GM23338 (cell line): ENCODE measurements around the gene NDUFS6. TPM values are rescaled to one million over a fixed set of nuclear protein-coding genes. Genes with fewer than 3 reads are reported as not detected.
A peak's percentile ranks its signal among the peaks of the same experiment; 100 is the strongest.

Experiments
- ATAC-seq: fragments of 200-7000 bp; cut with Tn5 transposase; 3 replicates; pipeline ENCODE4 v1.9.1; 2020
- DNase-seq: peaks from one replicate; pipeline ENCODE4 v3.0.0-alpha.2; 2015; ENCODE audit warnings: low spot score
- H2AFZ ChIP-seq: fragments of 200-600 bp; sonication (generic); 2 replicates; pipeline ENCODE4 v1.8.0; 2016; ENCODE audit warnings: antibody characterized with exemption, mild to moderate bottlenecking, moderate library complexity
- H3F3A ChIP-seq: fragments of 200-600 bp; sonication (generic); replicated peaks from 2 replicates; pipeline ENCODE4 v1.8.0; 2017; ENCODE audit warnings: antibody characterized with exemption, mixed run types, low read depth
- H3K27ac ChIP-seq: fragments of 200-600 bp; sonication (generic); 2 replicates; pipeline ENCODE4 v1.6.1; 2016; ENCODE audit warnings: low read depth
- H3K27me3 ChIP-seq: fragments of 200-600 bp; sonication (generic); 2 replicates; pipeline ENCODE4 v1.8.0; 2016; ENCODE audit warnings: mild to moderate bottlenecking, mixed run types, moderate library complexity; ENCODE audit not compliant: insufficient read depth
- H3K36me3 ChIP-seq: fragments of 200-600 bp; sonication (generic); 2 replicates; pipeline ENCODE4 v1.8.0; 2016; ENCODE audit warnings: mild to moderate bottlenecking; ENCODE audit not compliant: insufficient read depth
- H3K4me1 ChIP-seq: fragments of 200-600 bp; sonication (generic); 2 replicates; pipeline ENCODE4 v1.8.0; 2016; ENCODE audit warnings: mild to moderate bottlenecking, moderate library complexity; ENCODE audit not compliant: insufficient read depth
- H3K4me2 ChIP-seq: fragments of 200-600 bp; sonication (generic); 2 replicates; pipeline ENCODE4 v1.7.1; 2017; ENCODE audit warnings: mixed run types
- H3K4me3 ChIP-seq: fragments of 200-600 bp; sonication (generic); 2 replicates; pipeline ENCODE4 v1.6.1; 2016; ENCODE audit warnings: mixed run types
- H3K79me2 ChIP-seq: fragments of 200-600 bp; sonication (generic); replicated peaks from 2 replicates; pipeline ENCODE4 v1.8.0; 2017; ENCODE audit warnings: mild to moderate bottlenecking; ENCODE audit not compliant: insufficient read depth
- H3K9me2 ChIP-seq: fragments of 200-600 bp; sonication (generic); 2 replicates; pipeline ENCODE4 v1.8.0; 2017; ENCODE audit not compliant: insufficient read depth
- H4K20me1 ChIP-seq: fragments of 200-600 bp; sonication (generic); replicated peaks from 2 replicates; pipeline ENCODE4 v1.8.0; 2017; ENCODE audit warnings: mild to moderate bottlenecking; ENCODE audit not compliant: insufficient read depth
- H3K27ac Mint-ChIP-seq: 2 replicates; pipeline ENCODE4 v1.8.0; 2020; ENCODE audit warnings: inconsistent platforms, mild to moderate bottlenecking, moderate library complexity, mixed read lengths
- H3K27me3 Mint-ChIP-seq: 3 replicates; pipeline ENCODE4 v1.8.0; 2022; ENCODE audit warnings: low read depth, mild to moderate bottlenecking, moderate library complexity, mixed read lengths, inconsistent platforms; ENCODE audit not compliant: insufficient read depth, poor library complexity
- H3K36me3 Mint-ChIP-seq: 3 replicates; pipeline ENCODE4 v1.8.0; 2021; ENCODE audit warnings: low read depth, mild to moderate bottlenecking, inconsistent platforms, moderate library complexity, mixed read lengths
- H3K4me1 Mint-ChIP-seq: 3 replicates; pipeline ENCODE4 v1.8.0; 2020; ENCODE audit warnings: mild to moderate bottlenecking, inconsistent platforms, mixed read lengths
- H3K4me3 Mint-ChIP-seq: 3 replicates; pipeline ENCODE4 v1.8.0; 2021; ENCODE audit warnings: moderate library complexity, mild to moderate bottlenecking, inconsistent platforms, mixed read lengths
- H3K9me3 Mint-ChIP-seq: 3 replicates; pipeline ENCODE4 v1.8.0; 2020; ENCODE audit warnings: moderate library complexity, mild to moderate bottlenecking, inconsistent platforms, mixed read lengths
- CREB1 ChIP-seq: fragments of 250-450 bp; sonication (Bioruptor Pico); IDR thresholded peaks from 2 replicates; pipeline ENCODE4 v1.5.0; 2020; ENCODE audit warnings: low read depth, mild to moderate bottlenecking, moderate library complexity
- CTCF ChIP-seq, 2 experiments: fragments of 200-600 bp in 1 of 2; sonication (generic) in 1 of 2; conservative IDR thresholded peaks; 2 replicates each; pipeline versions ENCODE4 v1.5.1 to v1.6.1; 2016 to 2017; ENCODE audit warnings: antibody characterized with exemption in 2 of 2, low read depth in 2 of 2, mild to moderate bottlenecking in 2 of 2, moderate library complexity in 1 of 2
- ETS1 ChIP-seq: IDR thresholded peaks from 2 replicates; pipeline ENCODE4 v1.6.1; 2016; ENCODE audit warnings: antibody characterized with exemption
- EZH2phosphoT487 ChIP-seq: fragments of 200-600 bp; sonication (generic); IDR thresholded peaks from one replicate; pipeline ENCODE4 v1.8.1; 2018; ENCODE audit warnings: antibody characterized with exemption; ENCODE audit not compliant: unreplicated experiment
- JUNB ChIP-seq: IDR thresholded peaks from one replicate; pipeline ENCODE4 v1.6.1; 2016; ENCODE audit warnings: antibody characterized with exemption; ENCODE audit not compliant: unreplicated experiment
- NANOG ChIP-seq: IDR thresholded peaks from 2 replicates; pipeline ENCODE4 v1.6.1; 2016; ENCODE audit warnings: antibody characterized with exemption, borderline replicate concordance
- POLR2AphosphoS5 ChIP-seq: IDR thresholded peaks from 2 replicates; pipeline ENCODE4 v1.6.1; 2016; ENCODE audit warnings: antibody characterized with exemption, low read depth
- REST ChIP-seq: IDR thresholded peaks from one replicate; pipeline ENCODE4 v1.6.1; 2018; ENCODE audit warnings: antibody characterized with exemption; ENCODE audit not compliant: unreplicated experiment
- STAT1 ChIP-seq: IDR thresholded peaks from one replicate; pipeline ENCODE4 v1.6.1; 2016; ENCODE audit warnings: antibody characterized with exemption; ENCODE audit not compliant: unreplicated experiment
- ZNF331 ChIP-seq: fragments of 250-450 bp; sonication (Bioruptor Pico); IDR thresholded peaks from 2 replicates; pipeline ENCODE4 v1.5.0; 2020; ENCODE audit warnings: low read depth, mild to moderate bottlenecking, moderate library complexity
- polyA plus RNA-seq: library from polyadenylated mRNA; unstranded; fragments of >200 nt; fragmentation: Nextera tagmentation; extraction: Ambion mirVana; gene quantifications from 2 replicates; pipeline ENCODE4 v1.2.1, GENCODE V29; 2016
- total RNA-seq: library from RNA; depleted of rRNA; stranded (reverse); fragments of >200 nt; shearing (Covaris generic); gene quantifications from 2 replicates; pipeline ENCODE4 v1.2.3, GENCODE V29; 2014

Gene NDUFS6
- total and polyA plus RNA-seq, 2 experiments from 2014 or later: 94.8 to 289 TPM

DNA sequence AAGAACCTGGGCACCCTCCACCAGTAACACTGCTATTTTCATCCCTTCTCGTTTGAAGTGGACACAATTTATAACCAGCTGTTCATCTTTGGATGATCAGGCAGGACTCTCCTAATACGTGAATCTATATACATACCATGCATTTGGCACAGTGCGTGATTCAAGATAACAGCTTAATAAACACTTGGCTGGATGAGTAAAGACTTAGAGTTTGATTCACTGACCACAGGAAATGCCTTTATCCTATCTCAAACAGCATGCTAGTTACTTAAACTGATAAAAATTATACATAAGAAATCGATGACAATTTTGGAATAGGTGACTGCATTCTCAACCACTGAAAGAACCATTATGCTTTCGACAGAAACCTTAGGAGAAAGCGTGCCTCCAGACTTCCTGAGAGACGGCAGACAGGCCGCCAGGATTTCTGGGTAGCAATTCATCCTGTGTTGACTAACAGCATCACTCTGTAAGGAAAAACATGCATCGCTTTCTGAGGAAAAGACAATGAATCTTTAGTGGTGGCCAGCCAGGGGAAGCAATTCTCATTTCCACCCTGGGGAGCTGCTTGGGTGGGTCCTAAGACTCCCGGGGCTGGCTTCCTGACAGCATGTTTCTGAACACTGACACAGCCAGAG is 11.3 kb upstream of the NDUFS6 start (continued):
- TF ChIP-seq ETS1: no peak
- no peak for TF ChIP-seq EZH2phosphoT487
- no peak for TF ChIP-seq POLR2AphosphoS5
- no peak for TF ChIP-seq CREB1 (CRISPR knock-in tag)
- no peak for TF ChIP-seq JUNB
- TF ChIP-seq REST: no peak
- TF ChIP-seq CTCF (conservative IDR thresholded peaks at IDR 0.05; ENCODE audit: low read depth in 2 of 2): no peak
- no peak for TF ChIP-seq ZNF331 (CRISPR knock-in tag)
- TF ChIP-seq NANOG: no peak
- no peak for TF ChIP-seq STAT1

- no peak overlapping the region for H3K4me3 Mint-ChIP-seq
- no peak for DNase-seq
- Histone ChIP-seq H3K4me1 (peaks cover 15% of the 10 kb centered on the region), H3K4me2 (no peak overlapping the region), H3K27ac (no peak overlapping the region), H3K79me2 (no peaks in the 10 kb centered on the region), H3K4me3 (no peak overlapping the region), H3K27me3 (no peaks in the 10 kb centered on the region), H2AFZ (no peak overlapping the region), H3K36me3 (no peaks in the 10 kb centered on the region), H4K20me1 (no peaks in the 10 kb centered on the region; the same call in 1 of the 2 replicates), H3F3A (peaks cover 7% of the 10 kb centered on the region; the same call in 1 of the 2 replicates), H3K9me2 (no peaks in the 10 kb centered on the region)
- peaks cover 41% of the 10 kb centered on the region for H3K4me1 Mint-ChIP-seq
- no peaks in the 10 kb centered on the region; the same call in 2 of the 3 replicates for H3K9me3 Mint-ChIP-seq
- H3K27me3 Mint-ChIP-seq: peaks cover 5% of the 10 kb centered on the region
- ATAC-seq: no peak
- H3K36me3 Mint-ChIP-seq: no peaks in the 10 kb centered on the region; the same call in 2 of the 3 replicates
- H3K27ac Mint-ChIP-seq: peak overlapping the region; percentile 74; the same call in 1 of the 2 replicates
- TF ChIP-seq ETS1 (no peak), CREB1 (CRISPR knock-in tag) (no peak), ZNF331 (CRISPR knock-in tag) (no peak), STAT1 (no peak), EZH2phosphoT487 (no peak), JUNB (no peak)
Observed at GRCh38 chr5:1791176-1791575, 10.0 kb upstream of the NDUFS6 start.
